ENCODE measurements around the gene C1QTNF6.
"Not testable (repeated sequence)": the region's sequence is repeated elsewhere in the genome, so short reads cannot be mapped to it uniquely, and the experiment has no call there.

The C1QTNF6 gene

DNA sequence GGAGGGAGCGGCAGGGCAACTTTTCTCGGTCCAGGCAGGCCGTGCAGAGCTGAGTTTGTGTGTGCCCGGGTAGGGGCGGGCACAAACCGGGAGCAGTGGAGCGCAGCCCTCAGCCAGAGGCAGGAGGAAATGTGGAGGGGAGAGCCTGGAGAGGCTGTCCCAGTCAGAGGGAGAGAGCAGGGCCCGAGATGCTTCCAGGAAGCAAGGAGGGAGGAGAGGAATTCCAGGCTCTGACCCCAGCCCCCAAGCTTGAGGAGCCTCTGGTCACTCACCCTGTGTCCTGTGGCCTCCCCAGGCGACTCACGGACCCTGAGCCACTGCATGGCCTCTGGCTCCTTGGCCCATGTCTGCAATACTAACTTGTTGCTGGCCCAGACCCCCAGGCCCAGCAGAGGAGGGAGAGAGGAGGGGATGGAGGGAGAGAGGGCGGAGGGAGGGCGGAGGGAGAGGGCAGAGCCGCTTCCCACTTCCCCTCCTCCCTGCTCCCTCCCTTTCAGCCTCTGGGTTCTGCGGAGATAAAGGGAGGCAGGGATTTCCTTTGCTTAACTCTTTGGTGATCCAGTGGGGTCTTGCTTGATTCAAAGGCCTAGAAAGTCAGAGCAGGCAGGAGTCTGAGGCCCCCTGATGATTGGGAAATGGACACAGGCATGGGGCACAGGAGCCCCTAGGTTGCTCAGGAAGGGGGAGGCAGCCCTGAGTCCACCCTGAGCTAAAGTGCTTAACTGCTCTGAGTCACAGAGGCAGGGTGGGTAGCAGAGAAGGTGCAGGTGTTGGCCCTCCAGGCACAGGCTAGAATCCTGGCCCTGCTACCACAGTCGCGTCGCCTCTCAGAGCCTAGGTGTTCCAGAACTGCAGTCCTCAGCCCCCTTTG, at the start of gene C1QTNF6:
TSS of gene C1QTNF6 (minus strand) at position 357 of the 871 bp plus-strand sequence. CDS start at position 323, 34 bp downstream.
- no peak for DNase-seq

DNA sequence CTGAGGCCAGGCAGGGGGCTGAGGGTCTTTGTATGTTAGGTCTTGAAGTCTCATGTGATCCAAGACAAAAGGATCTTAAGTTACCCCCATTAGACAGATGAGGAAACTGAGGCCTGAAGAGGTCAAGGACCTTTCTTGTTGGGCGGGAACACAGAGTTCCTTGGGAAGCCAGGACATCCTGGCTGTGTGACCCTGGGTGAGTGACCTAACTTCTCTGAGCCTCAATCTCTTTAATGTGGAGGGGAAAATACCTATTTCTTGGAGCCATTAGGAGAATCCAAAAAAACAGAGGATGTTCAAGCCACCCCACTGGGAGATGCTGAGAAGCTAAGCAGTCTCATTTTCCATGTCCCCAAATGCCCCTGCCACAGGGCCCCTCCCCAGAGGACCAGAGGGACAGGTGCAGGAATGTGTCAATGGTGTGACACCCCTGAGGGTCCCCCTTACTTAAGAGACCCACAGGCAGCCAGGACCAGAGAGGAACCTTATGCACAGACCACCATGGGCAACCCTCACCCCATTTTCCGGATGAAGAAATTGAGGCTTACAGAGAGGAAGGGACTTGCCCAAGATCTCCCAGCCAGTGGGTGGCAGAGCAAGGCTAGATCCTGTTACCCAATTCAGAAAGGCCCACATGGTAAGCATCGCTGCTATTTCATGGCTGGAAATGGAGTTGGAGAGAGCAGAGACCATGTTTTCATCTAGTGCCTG, 48.0 kb upstream of the C1QTNF6 start:
- DNase-seq, result no peak

DNA sequence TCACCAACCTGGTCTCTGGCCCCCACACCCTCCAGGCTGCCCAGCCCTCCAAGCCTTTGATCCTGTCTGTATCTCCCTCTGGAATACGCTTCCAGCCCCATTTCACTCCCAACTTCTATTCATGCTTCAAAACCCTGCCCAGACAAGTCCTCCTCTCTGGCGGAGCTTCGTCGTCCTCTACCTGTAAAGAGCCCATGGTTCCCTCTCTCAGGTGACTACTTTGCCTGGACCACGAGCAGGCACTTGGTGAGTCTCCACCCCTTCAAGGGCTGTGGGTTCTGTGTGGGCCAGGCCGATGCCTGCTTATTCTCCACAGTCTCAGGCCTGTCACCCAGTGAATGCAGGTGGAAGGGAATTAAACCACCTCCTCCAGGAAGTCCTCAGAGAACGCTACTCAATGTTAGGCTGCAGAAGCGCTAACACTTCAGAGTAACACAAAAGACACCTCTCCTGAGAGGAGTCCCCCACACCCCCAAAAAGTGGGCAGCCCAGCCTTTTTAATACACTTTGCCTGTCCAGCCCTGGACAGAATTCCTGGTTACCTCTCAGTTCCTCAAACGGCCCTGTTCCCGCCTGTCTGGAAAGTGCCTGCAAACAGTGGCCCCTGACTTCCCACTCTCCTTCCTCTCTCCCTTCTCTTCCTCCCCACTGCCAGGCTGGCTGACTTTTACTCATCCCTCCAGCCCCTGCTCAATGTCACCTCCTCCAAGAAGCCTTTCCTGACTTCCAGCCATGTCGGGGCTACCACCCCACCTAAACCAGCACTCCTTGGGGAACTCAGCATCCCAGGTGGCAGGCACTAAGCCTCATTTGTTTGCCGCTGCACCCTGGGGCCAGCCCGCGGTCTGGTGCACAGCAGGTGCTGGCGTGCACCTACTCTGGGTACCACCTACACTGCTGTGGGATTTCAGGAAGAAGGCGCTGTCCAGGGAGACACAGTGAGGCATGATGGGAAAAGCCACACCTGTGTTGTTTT, 47.0 kb upstream of the C1QTNF6 start:
- no peak for DNase-seq

DNA sequence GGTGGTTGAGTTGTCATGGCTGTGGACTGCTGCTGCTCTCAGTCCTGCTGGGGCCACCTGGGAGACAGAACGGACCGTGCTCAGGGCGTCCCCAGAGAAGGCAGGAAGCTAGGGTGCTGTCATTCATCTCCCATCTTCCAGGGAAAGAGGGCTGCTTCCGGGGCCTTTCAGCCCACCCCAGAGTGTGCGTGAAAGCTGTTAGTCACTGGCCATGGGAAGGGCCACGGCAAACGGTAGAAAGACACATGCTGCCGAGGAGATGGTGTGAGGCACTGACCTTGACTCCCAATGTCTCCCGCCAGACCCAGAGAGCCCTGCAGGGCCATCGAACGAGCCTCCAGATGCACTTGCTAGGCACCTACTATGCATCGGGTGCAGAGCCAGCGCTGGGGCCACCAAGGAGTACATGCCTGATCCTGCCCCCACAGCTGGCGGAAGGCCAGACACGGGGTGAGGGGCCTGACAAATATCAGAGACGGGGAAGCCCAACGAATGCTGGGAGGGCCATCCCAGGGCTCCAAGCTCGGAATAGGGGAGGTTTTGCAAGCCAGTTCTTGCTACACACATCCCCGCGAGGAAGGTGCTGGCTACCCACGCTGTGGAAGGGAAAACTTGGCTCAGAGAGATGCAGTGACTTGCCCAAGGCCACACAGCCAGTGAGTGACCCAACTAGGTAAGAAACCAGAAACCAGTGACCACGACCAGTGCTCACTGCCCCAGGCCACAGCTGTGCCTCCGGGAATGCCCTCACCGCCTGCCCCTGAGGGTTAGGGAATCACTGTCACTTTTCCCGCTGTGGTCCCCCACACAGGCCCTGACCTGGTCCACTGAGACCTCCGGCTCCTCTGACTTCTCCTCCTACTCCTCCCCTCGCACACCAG, 45.9 kb upstream of the C1QTNF6 start:
- DNase-seq, result no peak

DNA sequence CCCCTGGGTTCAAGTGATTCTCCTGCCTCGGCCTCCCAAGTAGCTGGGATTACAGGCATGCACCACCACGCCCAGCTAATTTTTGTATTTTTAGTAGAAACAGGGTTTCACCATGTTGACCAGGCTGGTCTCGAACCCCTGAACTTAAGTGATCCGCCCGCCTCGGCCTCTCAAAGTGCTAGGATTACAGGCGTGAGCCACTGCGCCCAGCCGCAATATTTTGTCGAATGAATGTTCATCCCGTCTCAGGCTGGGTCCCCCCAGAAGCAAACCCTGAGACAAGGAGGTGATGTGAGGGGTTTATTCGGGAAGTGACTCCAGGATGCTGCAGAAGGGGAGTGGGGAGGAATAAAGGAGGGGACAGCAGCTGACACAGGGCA, 45.3 kb upstream of the C1QTNF6 start:
- not testable (repeated sequence) for DNase-seq

DNA sequence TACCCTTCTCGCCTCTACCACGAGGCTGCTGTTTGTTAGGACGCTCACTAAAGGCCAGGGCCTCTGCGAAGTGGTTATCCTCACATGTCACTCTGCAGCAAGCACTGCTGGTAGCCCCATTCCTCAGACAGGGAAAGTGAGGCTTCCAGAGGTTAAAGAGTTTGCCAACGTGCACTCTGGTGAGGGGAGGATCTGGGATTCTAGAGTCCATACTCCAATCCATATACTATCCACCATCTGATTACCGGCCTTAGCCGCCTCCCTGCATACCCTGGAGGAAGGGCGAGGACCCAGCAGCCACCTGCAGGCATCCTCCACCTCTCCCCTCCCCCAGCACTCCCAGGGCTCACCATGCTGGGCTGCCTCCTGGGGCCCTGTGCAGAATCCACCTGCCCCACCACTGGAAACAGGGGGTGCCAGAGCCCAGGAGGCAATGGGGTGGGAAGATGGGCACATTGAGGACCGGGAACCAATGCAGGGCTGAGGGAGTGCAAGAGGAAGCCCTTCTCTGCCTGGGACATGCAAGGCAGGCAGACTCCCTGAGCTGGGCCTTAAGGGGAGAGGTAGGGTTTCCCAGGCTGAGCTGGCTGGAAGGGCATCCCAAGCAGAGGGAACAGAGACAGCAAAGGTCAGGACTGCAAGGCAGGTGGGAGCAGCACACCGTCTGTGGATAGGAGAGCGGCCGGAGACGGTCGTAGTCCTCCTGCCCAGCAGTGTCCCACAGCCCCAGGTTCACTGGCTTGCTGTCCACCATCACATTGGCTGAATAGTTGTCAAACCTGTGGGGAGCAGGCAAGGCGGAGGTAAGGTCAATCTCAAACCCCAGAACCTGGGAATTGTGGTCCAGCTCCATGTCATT, 44.3 kb upstream of the C1QTNF6 start:
- DNase-seq, result no peak

DNA sequence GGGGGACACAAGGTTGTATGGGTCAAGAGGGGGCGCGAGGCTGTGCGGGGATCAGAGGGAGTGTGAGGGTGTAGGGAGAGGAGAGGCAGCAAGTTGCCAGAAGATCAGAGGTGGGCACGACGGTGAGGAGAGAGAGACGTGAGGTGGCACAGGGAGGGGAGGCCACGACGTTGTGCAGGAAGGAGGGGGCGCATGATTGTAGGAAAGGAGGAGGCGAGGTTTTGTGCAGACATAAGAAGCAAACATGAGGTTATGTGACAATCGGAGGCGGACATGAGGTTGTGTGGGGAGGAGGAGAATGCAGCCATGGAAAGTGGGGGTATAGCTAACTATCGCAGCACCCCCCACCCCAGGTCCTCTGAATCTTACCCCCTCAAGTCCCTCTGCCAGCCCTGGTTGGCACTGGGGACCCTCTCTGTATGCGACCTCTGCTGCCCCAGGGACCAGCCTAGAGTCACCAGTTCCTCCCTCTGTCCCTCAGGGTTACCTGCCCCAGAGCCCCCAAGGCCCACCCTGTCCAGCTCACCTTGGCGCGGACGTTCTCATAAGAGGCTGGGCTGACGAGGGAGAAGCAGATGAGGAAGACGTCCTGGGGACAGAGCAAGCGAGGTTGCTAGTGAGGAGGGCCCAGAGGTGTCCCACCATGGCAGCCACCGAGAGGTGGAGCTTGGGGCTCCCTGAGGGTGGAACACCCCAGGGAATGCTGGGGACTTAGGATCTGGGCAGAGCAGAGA, 43.5 kb upstream of the C1QTNF6 start:
- DNase-seq, result no peak

DNA sequence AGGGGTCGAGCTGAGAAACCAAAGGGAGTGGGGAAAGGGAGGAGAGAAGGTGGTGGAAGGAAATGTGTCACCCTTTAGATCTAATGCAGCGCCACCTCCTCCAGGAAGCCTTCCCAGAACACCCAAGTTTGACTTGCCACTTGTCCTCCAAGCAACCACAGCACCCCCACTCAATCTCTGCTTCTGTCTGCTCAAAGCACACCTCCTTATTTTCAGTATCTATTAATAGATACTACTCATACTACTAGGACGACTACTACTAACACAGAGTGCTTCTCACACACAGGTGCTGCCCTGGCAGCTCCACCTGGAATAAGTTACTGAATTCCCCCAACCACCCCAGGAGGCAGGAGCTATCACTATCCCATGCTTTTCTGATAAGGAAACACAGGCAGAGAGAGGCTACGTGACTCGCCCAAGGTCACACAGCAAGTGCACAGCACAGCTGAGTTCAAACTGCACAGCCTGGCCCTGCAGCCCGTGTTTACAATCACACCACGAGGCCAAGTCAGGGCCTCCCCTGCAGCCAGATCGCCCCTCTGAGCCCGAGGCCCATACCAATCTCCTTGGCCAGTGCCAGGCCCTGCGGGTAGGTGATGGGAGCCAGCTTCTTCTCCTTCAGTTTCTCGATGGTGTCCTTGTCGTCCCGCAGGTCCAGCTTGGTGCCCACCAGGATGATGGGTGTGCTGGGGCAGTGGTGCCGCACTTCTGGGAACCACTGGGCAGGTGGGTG, 42.8 kb upstream of the C1QTNF6 start:
- no peak for DNase-seq

DNA sequence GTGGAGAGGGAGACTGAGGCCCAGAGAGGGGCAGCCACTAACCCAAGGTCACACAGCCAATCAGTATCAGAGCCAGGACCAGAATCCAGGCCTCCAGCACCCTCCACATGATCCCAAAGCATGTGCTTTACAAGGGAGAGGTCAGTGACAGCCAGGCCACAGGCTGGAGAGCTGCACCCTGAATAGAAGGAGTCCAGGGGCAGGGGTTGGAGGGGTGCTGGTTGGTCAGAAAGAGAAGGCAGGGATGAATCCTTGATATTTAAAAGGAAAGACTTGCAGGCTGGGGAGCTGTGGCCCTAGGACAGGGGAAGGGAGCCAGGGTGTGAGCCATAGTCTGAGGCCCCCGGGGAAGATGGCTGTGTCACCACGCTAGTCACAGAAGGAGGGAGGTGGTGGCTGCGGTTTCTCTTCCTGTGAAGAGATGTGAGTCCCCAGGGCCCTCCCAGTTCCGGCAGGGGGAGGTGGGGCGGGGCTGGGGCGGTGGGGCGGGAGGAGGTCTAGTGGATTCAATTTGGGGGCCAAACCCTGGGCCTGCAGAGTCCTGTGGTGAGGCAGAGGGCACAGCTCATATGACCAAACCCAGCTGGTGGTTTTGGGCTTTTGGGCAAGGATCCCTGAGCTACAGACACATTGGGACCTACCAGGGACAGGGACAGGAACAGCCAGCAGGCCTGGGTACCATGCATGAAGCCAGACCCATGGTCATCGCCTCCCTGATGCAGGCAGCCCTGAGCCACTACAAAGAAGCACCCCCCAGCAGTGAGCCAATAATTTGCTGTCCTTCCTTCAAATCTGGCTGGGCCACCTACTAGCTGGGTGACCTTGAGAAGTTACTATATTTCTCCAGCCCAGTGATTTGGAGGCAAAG, 42.0 kb upstream of the C1QTNF6 start:
- peak; percentile 21 for DNase-seq

DNA sequence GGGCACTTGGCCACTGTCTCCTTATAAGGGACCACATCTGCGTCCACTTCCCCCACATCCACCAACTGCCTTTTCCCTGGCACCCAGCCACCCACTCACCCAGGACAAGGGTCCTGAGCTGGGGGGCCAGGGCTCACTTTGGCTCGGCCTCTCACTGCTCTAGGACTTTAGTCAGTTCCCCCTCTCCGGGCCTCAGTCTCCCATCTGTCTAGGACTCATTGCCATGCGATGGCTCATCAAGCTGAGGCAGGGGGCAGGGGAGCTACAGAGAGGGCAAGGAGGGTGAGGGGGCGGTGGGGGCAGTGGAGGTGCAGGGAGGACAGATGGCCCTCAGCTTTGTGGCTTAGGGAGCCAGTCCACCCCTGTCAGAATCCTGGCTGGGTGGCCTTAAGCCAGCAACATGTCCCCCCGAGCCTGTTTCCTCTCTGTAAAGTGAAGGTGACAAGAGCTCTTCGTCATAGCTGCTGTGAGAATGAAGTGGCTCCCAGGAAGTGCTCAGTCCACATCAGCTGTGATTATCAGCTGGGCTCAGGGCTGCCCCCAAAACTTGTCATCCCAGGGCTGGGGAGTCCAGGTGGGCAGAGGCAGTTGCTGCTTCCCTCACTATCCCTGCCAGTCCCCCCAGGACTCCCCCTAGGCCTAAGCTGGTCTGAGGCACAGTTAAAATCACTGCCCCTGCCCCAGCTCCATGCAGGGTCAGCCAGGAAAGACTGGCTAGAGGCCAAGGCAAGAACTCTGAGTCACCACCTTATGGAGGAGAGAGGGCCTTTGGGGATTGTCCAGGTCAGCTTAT, 41.2 kb upstream of the C1QTNF6 start:
- DNase-seq, result peak; percentile 50

DNA sequence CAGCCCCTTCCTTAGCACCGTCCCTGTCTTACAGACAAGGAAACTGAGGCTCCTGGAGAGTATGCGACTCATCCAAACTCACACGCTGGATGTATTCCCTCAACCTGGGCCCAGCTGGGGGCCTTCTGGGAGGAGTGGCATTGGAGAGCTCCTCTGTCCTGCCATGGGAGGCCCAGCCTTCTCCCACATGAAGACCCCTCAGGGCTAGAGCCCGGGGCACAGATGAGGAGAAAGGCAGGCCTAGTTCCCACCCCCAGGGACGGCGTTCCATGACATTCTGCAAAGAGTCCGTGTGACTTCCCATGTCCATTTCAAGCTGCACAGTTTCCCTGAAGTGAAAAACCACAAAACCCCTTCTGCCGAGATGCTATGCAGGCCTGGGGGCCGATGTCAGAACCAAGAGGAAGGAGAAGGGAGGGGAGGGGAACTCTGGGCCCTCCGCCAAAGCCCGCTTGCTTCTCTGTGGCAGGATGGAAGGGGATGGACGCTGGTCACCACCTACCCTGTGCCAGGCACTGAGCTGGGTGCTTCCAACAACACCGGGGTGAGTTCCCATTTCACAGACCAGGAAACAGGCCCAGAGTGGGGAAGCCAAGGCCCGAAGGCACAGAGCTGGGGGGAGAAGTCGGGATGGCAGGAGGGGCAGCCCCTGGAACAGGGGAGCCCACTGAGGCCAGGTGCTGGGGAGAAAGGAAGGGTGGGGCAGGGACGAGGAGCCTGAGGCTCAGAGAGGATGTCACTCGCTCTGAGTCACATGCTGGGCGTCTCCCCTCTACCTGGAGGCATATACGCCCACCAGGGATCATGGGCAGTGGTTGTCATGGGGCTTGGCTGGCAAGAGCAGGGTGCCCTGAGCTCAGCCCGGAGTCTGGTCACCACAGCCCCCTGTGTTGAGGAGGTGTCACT, 40.3 kb upstream of the C1QTNF6 start:
- DNase-seq, result no peak

DNA sequence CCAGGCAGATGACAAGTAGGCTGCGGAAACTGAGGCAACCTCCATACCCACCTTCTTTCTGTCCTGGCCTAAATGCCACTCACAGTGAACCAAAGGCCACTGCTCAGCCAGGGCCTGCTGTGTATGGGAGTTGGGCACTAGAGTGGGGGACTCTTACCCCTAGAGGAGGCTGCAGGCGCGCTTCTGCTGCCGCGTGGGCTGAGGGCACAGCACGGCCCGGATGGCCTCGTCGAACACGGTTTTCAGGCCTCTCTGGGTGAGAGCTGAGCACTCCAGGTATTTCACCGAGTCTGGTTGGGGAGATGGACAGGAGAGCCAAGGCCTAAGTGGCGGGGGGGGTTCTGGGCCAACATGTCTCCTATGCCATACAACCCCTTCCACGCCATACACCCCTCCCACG, 38.5 kb upstream of the C1QTNF6 start:
- DNase-seq, result no peak

DNA sequence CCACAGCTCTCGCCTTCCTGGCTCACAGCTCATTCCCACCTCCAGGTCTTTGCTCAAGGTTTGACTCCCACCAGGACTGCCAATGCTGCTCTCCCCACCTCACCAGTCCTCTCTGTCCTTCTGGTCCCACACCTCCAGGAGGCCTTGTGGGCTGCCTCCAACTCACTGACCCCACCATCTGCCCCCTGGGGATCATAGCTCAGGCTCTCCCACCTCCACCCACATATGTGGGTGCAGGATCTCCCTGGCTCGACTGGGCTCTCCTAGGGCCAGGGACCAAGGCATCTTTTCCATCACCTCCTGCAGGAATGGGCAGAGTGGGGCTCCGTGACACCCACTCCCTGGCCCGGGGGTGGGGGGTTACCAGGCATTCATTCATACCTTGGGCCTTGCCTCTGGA, 38.0 kb upstream of the C1QTNF6 start:
- no peak for DNase-seq

DNA sequence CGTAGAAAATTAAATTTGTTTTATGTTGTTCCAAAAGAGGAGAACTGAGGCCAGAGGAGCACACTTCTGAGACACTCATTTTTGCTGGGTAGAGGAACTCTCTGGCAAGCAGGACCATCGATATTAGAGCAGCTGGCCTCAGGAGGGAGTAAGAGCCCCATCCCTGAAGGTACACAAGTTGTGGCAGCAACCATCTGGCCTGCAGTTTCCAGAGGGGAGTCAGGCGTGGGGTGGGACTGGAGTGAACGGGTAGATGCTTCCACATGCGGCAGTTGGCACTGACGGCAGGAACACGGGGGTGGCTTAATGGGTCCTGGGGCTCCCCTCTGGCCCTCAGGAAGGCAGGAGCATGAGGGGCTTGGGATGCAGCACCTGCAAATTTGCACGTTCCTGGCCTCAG, 37.4 kb upstream of the C1QTNF6 start:
- no peak for DNase-seq

DNA sequence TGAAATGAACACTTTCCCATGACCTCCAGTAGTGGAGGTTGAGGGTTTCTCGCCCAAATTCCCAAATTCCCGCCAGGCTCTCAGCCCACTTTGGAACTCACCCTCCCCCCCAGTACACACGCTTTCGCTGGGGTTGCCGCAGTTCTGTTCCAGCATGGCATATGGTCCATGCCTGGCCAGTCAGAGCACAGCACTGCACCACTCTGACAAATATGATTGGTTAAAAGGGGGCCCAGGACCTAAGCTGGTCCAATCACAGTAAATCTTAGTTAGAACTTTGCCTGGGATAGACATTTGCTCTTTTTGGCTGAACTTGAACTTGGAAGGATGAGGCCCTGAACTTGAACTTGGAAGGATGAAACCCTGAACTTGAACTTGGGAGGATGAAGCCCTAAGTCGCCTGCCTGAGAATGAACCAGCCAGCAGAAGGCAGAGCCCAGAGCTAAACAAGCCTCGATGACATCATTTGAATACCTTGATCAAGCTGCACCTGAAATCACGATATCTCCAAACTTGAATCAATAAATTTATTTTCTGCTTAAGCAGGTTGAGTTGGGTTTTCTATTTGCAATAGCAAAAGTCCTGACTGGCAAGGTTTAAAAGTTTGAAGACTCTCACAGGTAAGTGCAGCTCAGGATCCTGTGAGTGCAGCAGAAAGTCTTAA, 36.8 kb upstream of the C1QTNF6 start:
- no peak for DNase-seq

DNA sequence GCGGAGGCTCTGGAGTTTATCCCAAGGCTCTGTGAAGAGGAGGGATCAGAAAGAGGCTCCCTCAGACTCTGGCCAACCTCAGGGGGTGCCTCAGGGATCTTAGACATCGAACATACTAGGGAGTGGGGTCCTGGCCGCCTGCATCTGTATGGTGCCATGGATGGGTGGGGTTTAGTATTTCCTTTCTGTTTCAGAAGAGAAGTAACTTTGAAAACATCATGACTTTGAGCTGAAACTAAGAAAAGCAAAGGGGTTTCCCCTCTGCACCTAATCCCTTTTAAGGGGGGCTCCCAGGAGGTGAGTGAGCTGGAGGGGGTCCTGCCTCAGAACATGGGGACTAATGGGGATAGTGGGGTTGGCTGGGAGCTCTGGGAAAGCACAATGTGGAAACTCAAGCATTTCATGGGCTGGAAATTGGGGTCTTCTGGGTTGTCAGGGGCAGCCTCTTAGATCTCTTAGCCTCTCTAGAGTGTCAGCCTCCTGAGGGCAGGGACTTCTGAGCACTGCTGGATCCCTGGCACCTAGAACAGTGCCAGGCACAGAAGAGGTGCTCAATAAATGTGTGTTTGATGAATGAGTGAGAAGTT, 36.0 kb upstream of the C1QTNF6 start:
- no peak for DNase-seq

Measured in T1000 (cell line).